Heart left ventricle (tissue), 16 donors: Measurements from ENCODE around the gene RNF112. TPM values are rescaled to one million over a fixed set of nuclear protein-coding genes. Genes with fewer than 3 reads are reported as not detected.
A peak's percentile ranks its signal among the peaks of the same experiment; 100 is the strongest.

Experiments used
- ATAC-seq, 4 donors: fragments of 200-7000 bp; cut with Tn5 transposase; one replicate each; pipeline ENCODE4 v1.9.1; 2020 to 2022; ENCODE audit warnings: moderate library complexity in 4 of 4, mild to moderate bottlenecking in 3 of 4, moderate number of reproducible peaks in 1 of 4
- DNase-seq, 5 donors: peaks; one replicate each; pipeline ENCODE4 v3.0.0-alpha.2; 2020
- H3K27ac ChIP-seq, 12 donors: fragments of 200-600 bp; sonication (generic) in 4 of 12; one replicate each; pipeline versions ENCODE4 v1.5.0 to v1.8.0; 2016 to 2022; ENCODE audit warnings: mild to moderate bottlenecking in 2 of 12
- H3K27me3 ChIP-seq, 9 donors: fragments of 200-600 bp; sonication (generic) in 2 of 9; one replicate each; pipeline versions ENCODE4 v1.5.1 to v1.8.0; 2016 to 2022; ENCODE audit warnings: mild to moderate bottlenecking in 3 of 9
- H3K36me3 ChIP-seq, 9 donors: fragments of 200-600 bp; sonication (generic) in 2 of 9; one replicate each; pipeline versions ENCODE4 v1.5.0 to v1.8.0; 2018 to 2022; ENCODE audit warnings: mild to moderate bottlenecking in 2 of 9
- H3K4me1 ChIP-seq, 12 donors: fragments of 200-600 bp; sonication (generic) in 4 of 12; one replicate each; pipeline versions ENCODE4 v1.5.0 to v1.8.0; 2016 to 2022; ENCODE audit warnings: mild to moderate bottlenecking in 3 of 12
- H3K4me3 ChIP-seq, 12 donors: fragments of 200-600 bp; sonication (generic) in 4 of 12; one replicate each; pipeline versions ENCODE4 v1.5.0 to v1.8.0; 2017 to 2022; ENCODE audit warnings: mild to moderate bottlenecking in 9 of 12, moderate library complexity in 4 of 12
- H3K9me3 ChIP-seq, 12 donors: fragments of 200-600 bp; sonication (generic) in 4 of 12; one replicate each; pipeline versions ENCODE4 v1.5.0 to v1.8.0; 2016 to 2022; ENCODE audit warnings: mild to moderate bottlenecking in 1 of 12
- CTCF ChIP-seq, 12 donors: fragments of 200-600 bp; sonication (generic) in 4 of 12; IDR thresholded peaks; one replicate each; pipeline versions ENCODE4 v1.5.0 to v1.8.0; 2018 to 2022; ENCODE audit warnings: antibody characterized with exemption in 12 of 12, mild to moderate bottlenecking in 5 of 12
- POLR2A ChIP-seq, 2 donors: fragments of 450-650 bp; IDR thresholded peaks; one replicate each; pipeline ENCODE4 v1.6.1; 2017; ENCODE audit warnings: antibody characterized with exemption in 2 of 2, mild to moderate bottlenecking in 2 of 2, moderate library complexity in 2 of 2
- WGBS, 4 donors: extraction: QIAGEN DNeasy Blood & Tissue Kit in 2 of 4; methylation state at CpG; one replicate each; pipeline versions ENCODE4 v1.1.5 to v1.1.7; 2013 to 2018; 5-methylcytosine and 5-hydroxymethylcytosine counted together
- intact Hi-C, 10 donors: fragments of 100-400 bp; cut with DNase I; formaldehyde crosslinking; loops; one replicate each; pipeline versions ENCODE4 v1.11.1 to v1.14.2; 2022
- polyA plus RNA-seq, 2 donors: library from polyadenylated mRNA; stranded (reverse); fragments of 200-250 nt; gene quantifications; one replicate each; pipeline ENCODE4 v1.2.3, GENCODE V29; 2013
- total RNA-seq, 9 donors: library from RNA; depleted of rRNA in 2 of 9; stranded (reverse); fragments of >200 nt in 2 of 9; fragmentation: NEBNext Ultra II Directional in 3 of 9; extraction: Animal tissue kit (Norgen Biotek cat#: 25700) in 3 of 9; gene quantifications; one replicate each; pipeline versions ENCODE4 v1.1.0 to v1.2.4, GENCODE V29; 2016 to 2023
- donor health status: ischemic (EF 13 %, LVEDD 7.1; RV severe dilation, severe dysfunction).
- donor health status: healthy with polysubstance abuse.
- donor health status: DM: no; HTN: yes; CAD: no.
- donor health status: DM: no; HTN: no; CAD: no.
- donor health status: ischemic (EF 25% LVEDD 6.9; RV normal size, moderate dysfunction).
- donor health status: ischemic (EF 25% LVEDD 5.7; RV mildly dilated, moderate dysfunction).
- donor health status: healthy.
- donor health status: DM: yes; HTN: yes; CAD: no.
- donor health status: ischemic (EF 35%, LVEDD 5.7; RV mildly dilated, moderate dysfunction).
- donor health status: nonischemic (EF 11% LVEDD 7.7; RV severe dilation, severe dysfunction).
- donor health status: DM: yes; HTN: yes; CAD: no.
- donor health status: PGD.
- donor health status: ischemic (EF 29% LVEDD 5.4; RV normal size, mild dysfunction).
- donor health status: nonischemic (EF 23%, LVEDD 6.1; RV moderate dilation, normal function).

RNF112 gene
- total and polyA plus RNA-seq, 11 donors: 0.45 to 3.0 (median 1.4) TPM

GRCh38 chr17:19377602-19378415 is 33.2 kb upstream of the RNF112 start:
- peak; percentile 99 for DNase-seq
- Histone ChIP-seq H3K27ac (peak overlapping the region; percentile 71 to 99 (median 94)), H3K9me3 (no peaks in the 10 kb centered on the region), H3K36me3 (peaks cover 0 to 37% (median 34%) of the 10 kb centered on the region in 9 donors), H3K4me3 (peak overlapping the region; percentile 65 to 97 (median 80)), H3K4me1 (peaks cover 0 to 30% (median 17%) of the 10 kb centered on the region in 12 donors), H3K27me3 (no peaks in the 10 kb centered on the region)
- ATAC-seq: peak; percentile 92 to 98 (median 96)
- TF ChIP-seq CTCF (IDR thresholded peaks at IDR 0.05) (peak in 4 of 12 donors; percentile 5 to 33 (median 20)), POLR2A (IDR thresholded peaks at IDR 0.05) (peak in 1 of 2 donors; percentile 44)
- intact Hi-C loops: loop anchor here in 1 of 10 donors (5.0 to 10.0 kb wide), 2 partner anchors 69 to 267 kb away; partner anchors contain the start of gene ALDH3A2
- 0% methylated on average over 22 to 67 of the region's 67 CpGs for WGBS, 4 donors

GRCh38 chr17:19378416-19379360 is 32.3 kb upstream of the RNF112 start, which contains the start of gene MAPK7:
MAPK7 (plus strand) TSS chr17:19378498; CDS start chr17:19378901, 403 bp downstream.
- DNase-seq: peak in 1 of 5 donors; percentile 46
- intact Hi-C loops: loop anchor here in 1 of 10 donors (5.0 to 10.0 kb wide), 2 partner anchors 69 to 266 kb away; partner anchors contain the start of gene ALDH3A2
- WGBS, 4 donors: 4 to 7% (median 5%) methylated on average over 21 to 69 of the region's 69 CpGs
- TF ChIP-seq CTCF (IDR thresholded peaks at IDR 0.05): no peak
- TF ChIP-seq POLR2A (IDR thresholded peaks at IDR 0.05): peak in 1 of 2 donors; percentile 30
- Histone ChIP-seq H3K4me3 (peak within 1 kb of the TSS; percentile 65 to 97 (median 80)), H3K9me3 (no peaks in the 10 kb centered on the region), H3K4me1 (peaks cover 0 to 35% (median 17%) of the 10 kb centered on the region in 12 donors), H3K27ac (peak within 1 kb of the TSS; percentile 71 to 99 (median 94)), H3K36me3 (peaks cover 0 to 45% (median 43%) of the 10 kb centered on the region in 9 donors), H3K27me3 (no peaks in the 10 kb centered on the region)
- peak in 1 of 4 donors; percentile 11 for ATAC-seq

- peaks cover 0 to 54% (median 51%) of the 10 kb centered on the region in 9 donors for H3K36me3 ChIP-seq
- WGBS, 4 donors: 76 to 81% (median 80%) methylated on average over 13 of the region's 13 CpGs
- peak overlapping the region in 10 of 12 donors; percentile 65 to 97 (median 81) for H3K4me3 ChIP-seq
- ATAC-seq (no peak), DNase-seq (no peak)
- H3K4me1 ChIP-seq: peaks cover 0 to 43% (median 25%) of the 10 kb centered on the region in 12 donors
- no peaks in the 10 kb centered on the region for H3K9me3 ChIP-seq
- intact Hi-C loops: loop anchor here in 1 of 10 donors (5.0 to 10.0 kb wide), 2 partner anchors 68 to 265 kb away; partner anchors contain the start of gene ALDH3A2
- H3K27ac ChIP-seq: peak overlapping the region in 6 of 12 donors; percentile 80 to 98 (median 96)
- TF ChIP-seq CTCF (IDR thresholded peaks at IDR 0.05): no peak
- no peak for TF ChIP-seq POLR2A (IDR thresholded peaks at IDR 0.05)
- no peaks in the 10 kb centered on the region for H3K27me3 ChIP-seq
These were observed 31.5 kb upstream of the RNF112 start for GRCh38 chr17:19379361-19380065.
